Measurements from ENCODE around the gene B4GALT1.

The B4GALT1 gene

DNA sequence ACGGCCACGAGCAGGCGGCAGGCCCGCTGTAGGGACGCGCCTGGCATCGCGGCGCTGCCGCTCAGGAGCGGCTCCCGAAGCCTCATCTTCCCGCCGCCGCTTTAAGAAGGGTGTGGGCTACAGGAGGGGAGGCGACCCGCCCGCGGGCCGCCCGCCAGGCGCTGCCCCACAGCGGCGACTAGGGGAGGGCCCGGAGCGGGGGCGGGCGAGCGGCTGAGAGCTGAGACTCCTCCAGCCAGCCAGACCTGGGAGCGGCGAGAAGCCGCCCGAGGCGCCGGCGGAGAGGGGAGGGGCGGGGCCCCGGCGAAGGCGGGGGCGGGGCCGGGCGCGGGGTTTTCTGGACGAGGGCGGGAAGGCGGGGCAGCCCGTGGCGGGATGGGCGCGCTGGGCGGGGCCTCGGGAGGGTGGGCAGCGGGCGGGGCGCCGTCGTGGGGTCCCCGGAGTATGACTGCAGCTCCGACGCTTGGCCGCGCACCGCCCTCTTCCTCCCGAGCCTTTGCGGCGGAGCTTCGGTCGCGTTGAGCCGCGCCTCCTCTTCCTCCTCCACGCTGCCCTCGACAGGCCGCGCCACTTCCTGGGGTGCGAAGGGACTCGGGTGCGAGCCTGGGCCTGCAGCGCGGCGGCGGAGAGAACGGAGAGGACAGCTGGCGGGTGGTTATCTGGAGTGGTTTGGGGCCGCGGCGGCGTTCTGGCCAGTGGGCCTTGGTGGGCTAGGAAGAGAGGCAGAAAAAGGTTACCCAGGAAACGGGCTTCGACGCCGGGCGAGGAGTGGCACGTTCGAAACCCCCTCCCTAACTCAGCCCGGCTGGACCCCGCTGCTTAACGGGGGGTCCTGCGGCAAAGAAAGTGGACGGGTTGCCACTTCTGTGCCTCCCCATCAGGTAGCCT lies at the start of gene B4GALT1:
Gene B4GALT1 (minus strand): TSS at position 253 of the 888 bp plus-strand sequence. CDS start 167 bp downstream, at position 86.
- peak; percentile 97 for DNase-seq (ENCODE audit: low read depth)

DNA sequence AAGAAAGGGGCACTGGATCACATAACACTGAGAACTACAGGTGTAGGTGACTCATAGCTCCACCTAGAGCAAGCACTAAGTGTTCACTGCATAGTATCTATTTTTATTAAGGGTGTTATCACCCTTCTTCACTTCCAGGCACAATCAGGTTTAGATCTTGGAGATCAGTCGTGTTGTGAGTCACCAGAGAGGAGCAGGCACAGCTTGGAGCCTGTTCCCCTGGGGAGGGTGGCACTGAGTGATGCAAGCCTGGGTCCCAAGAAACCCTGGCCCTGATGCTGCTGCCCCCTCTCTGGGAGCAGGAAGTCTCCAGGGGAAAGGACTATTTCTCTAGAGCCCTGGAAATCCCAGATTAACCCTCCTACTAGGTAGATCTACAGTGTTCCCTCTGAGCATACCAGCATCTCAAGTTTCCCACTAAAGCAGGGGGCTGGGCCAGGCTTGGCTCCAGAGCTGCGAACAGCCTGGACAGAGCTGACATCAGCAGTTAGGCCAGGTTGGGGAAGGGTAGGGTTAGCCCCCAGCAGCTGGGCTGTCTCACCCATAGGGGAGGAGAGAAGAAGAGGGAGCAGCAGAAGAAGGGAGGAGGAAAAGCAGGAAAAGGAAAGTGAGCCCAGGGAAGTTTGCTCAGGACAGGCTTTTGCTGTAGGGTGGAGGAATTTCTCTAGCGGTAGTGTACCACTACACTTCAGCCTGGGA lies 44.7 kb upstream of the B4GALT1 start:
- peak; percentile 57 for DNase-seq (ENCODE audit: low read depth)

DNA sequence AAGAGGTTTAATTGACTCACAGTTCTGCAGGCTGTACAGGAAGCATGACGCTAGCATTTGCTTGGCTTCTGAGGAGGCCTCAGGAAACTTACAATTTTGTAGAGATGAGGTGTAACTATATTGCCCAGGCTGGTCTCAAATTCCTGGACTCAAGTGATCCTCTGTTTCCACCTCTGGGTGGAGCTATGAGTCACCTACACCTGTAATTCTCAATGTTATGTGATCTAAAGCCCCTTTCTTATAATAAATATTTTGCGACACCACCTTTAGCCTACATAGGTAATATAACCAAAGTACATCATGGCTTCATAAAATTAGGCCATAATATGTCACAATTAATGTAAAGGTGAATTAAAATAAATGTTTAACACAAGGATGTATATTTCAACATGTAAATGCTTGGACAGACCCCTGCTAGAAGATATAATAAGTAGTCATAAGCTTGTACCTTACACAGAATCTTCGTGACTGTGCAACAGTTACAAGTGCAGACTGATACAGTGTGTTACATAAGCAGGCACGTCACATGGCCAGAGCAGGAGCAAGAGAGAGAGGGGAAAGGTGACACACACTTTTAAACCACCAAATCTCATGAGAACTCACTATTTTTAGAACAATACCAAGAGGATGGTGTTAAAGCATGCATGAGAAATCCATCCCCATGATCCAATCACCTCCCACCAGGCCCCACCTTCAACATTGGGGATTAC lies 43.0 kb upstream of the B4GALT1 start:
- no peak for DNase-seq (ENCODE audit: low read depth)

- DNase-seq (ENCODE audit: low read depth), result peak; percentile 42
Observed at GRCh38 chr9:33209394-33209793, 42.3 kb upstream of the B4GALT1 start.

DNA sequence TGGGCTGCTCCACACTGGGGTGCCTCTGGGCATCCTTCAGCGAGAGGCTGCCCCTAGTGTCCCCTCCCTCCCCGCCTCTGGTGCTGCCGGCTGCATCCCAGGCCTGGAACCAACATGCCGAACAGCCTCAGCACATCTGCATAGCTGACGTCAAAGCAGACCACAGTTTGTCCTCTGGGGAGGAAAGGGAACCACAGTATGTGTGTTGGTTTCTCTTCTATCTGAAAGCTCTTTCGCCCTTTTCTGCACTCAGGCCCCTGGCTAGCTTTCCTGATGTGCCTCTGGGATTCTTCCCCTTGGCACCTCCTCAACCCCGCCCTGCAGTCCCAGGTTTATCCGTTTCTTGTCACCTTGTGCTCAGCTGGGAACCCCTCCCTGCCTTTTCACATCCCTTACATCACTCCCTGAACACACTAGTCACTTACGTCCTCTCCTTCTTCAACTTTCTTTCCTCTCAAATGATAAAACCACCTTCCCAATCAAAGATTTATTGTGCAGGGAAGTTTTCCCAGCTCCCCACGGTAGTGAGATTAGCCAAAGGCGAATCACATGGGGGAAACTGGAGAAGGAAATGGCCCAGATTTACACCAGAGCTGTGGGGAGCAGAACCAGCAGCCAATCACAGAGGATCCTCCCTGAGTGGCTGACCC lies 35.5 kb upstream of the B4GALT1 start:
- peak; percentile 71 for DNase-seq (ENCODE audit: low read depth)

GRCh38 chr9:33202018-33202417 lies 34.9 kb upstream of the B4GALT1 start:
- no peak for DNase-seq (ENCODE audit: low read depth)

- peak; percentile 52 for DNase-seq (ENCODE audit: low read depth)
Observed at GRCh38 chr9:33198165-33198564, 31.0 kb upstream of the B4GALT1 start.

- no peak for DNase-seq (ENCODE audit: low read depth)
Observed at GRCh38 chr9:33197279-33198152, 30.4 kb upstream of the B4GALT1 start.

DNA sequence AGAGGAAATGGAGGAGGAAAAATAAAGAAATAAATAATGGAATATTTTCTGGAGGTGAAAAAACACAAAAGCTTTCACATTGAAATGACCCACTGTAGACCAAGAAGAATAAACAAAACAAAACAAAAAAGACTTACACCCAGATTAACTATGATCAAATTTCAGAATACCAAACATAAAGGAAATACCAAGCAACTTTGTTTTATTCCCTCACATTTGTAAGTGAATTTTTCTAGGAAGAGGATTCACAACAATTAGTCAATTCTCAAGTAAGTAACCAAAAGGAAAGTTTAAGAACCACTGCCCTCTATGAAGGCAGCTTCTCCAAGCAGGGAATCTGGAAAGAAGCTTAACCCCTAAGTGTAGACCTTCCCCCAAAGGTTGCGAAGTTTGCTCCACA lies 29.6 kb upstream of the B4GALT1 start:
- peak; percentile 46 for DNase-seq (ENCODE audit: low read depth)

GRCh38 chr9:33193818-33194217 lies 26.7 kb upstream of the B4GALT1 start:
- no peak for DNase-seq (ENCODE audit: low read depth)

DNA sequence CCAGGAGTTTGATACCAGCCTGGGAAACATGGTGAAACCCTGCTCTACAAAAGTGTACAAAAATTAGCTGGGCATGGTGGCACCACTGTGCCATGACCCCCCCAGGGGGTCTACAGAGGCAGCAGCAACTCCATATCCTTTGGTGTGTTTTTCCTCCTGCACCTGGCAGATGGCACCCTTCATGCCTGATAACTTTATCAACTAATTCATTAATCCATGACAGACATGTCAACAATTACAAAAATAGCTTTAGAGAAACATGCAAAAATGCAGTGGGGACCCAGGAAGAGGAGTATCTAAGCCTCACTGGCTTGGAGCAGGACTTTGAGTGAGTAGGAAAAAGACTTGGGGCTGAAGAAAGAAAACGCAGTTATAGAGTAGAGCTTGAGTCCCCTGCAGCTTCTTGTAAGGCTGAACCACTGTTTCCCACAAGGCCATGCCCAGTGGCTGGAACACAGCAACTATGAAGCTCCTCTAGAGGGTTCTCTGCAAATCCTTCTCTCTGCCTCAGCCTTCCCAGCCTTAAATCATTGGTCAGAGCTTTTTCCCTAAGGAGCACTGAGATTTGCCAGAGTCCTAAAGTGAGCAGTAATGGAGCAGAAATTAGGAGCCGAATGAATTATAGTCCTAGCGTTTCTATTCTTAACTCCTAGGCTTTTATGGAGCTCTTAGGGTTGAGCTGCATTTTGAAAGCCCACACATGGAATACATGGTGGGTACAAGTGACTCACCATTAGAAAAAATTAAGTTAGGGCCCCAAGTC lies 25.5 kb upstream of the B4GALT1 start:
- peak; percentile 22 for DNase-seq (ENCODE audit: low read depth)

DNA sequence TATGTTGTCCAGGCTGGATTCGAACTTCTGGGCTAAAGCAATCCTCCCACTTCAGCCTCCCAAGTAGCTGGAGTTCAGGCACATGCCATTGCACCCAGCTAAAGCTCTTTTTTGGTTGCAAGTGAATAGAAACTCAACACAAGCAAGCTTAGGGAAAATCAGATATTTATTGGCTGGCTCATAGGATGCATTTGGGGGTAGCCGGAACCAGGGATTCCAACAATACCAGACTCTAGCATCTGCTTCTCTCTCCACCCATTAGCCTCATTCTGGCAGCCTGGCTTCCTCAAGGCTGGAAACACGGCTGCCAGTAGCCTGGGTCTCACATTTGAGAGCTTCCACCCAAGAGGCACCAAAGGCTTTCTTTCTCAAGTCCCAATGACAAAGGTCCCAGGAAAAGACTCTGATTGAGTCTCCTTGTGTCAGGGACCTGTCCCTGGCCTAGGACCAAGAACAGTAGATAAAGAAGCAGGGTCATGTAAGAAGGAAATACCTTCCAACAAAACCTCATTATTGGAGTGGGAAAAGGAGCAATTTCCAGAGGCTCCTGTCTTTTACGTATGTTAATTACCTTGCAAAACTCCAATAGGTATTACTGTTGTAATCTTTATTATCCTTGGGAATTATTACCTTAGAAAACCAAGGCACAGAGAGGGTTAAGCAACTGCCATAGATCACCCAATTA lies 23.0 kb upstream of the B4GALT1 start:
- DNase-seq (ENCODE audit: low read depth), result peak; percentile 43

DNA sequence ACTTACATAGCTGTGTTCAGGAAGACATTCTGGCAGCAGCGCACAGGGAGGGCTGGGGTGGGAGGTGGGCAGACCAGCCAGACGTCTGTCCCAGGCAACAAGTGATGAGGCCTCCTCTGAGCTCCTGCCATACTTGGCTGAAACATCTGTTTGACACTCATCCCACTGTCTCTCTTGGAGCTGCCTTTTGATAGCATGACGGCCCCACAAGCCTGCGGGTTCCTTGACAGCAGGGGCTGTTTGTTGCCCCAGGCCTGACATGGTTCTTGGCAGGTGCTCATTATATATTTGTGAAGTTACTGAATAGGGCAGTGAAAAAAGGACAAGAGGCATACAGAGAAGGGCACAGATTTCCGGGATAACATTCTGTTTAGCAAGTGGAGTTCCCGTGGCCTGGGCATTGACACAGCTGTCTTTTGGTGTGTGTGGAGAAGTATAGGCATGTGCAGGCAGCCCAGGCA lies 22.2 kb upstream of the B4GALT1 start:
- DNase-seq (ENCODE audit: low read depth), result no peak

DNA sequence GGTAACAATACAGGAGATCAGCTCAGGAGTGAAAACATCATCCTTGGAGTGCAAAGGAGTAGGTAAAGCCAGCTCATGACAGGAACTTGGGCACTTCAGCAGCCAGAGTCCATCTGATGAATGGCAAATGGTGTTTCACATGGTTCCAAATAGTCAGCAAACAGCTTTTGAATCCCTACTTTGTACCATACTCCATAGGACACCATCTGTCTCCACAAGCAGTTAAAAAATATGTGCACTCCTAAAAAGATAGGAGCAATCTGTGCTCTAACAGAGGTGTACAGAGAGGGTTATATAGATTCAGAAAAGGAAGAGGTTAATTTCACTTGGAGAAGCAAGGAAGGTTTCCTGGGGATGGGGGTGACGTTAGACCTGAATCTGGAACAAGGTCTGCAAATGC lies 21.6 kb upstream of the B4GALT1 start:
- DNase-seq (ENCODE audit: low read depth), result no peak

DNA sequence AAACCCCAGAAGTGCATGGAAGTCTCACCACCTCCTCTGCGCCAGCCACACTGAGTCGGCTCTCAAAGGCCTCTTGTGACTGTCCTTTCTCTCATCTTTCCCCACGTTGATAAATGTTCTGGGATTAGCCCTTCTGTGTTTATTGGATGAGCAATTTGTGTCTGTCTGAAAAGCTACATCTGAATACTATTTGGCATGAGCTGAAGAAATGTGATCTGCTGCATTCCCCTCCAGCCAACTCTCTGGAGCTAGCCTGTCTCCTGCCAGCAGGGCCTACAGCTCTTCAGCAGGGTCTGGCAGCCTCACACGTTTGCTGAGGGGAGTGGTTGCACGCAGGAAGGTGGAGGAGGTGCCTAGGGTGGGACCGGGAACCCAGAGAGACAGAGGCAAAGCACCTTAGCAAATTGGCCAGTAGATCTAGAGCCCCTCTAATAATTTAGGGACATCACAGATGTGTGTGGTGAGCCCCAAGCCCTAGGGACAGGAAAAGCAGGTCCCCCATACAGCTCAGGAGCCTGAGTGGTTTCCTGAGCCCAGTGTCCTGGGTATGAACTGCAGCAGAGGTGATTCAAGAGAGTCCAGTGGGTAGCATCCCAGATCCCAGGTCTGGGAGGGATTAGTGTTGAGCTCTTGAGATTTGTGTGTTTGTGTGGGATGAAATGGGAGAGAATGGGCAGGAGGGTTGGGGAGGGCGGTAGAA lies 20.5 kb upstream of the B4GALT1 start:
- peak; percentile 88 for DNase-seq (ENCODE audit: low read depth)

- no peak for DNase-seq (ENCODE audit: low read depth)
Observed at GRCh38 chr9:33186457-33187168, 19.5 kb upstream of the B4GALT1 start.

GRCh38 chr9:33185858-33186257 lies 18.7 kb upstream of the B4GALT1 start:
- DNase-seq (ENCODE audit: low read depth), result no peak

- no peak for DNase-seq (ENCODE audit: low read depth)
Observed at GRCh38 chr9:33185406-33185805, 18.3 kb upstream of the B4GALT1 start.

All from EH (cell line).